Mesendoderm (in vitro differentiated cells): ENCODE measurements around the gene FRMD3.

Experiments
- DNase-seq: peaks from one replicate; pipeline ENCODE4 v3.0.0; 2013
- H2AK5ac ChIP-seq: 2 replicates; pipeline ENCODE4 v1.6.1; 2013; ENCODE audit warnings: low read length, inconsistent platforms
- H2BK120ac ChIP-seq: 2 replicates; pipeline ENCODE4 v1.6.1; 2013; ENCODE audit warnings: low read depth, mild to moderate bottlenecking, low read length, moderate library complexity, mixed read lengths
- H2BK15ac ChIP-seq: replicated peaks from 2 replicates; pipeline ENCODE4 v1.6.1; 2013; ENCODE audit warnings: low read depth, mild to moderate bottlenecking, moderate library complexity
- H2BK5ac ChIP-seq: 2 replicates; pipeline ENCODE4 v1.6.1; 2013; ENCODE audit warnings: low read length, inconsistent platforms
- H3K18ac ChIP-seq: 2 replicates; pipeline ENCODE4 v1.6.1; 2013; ENCODE audit warnings: mild to moderate bottlenecking, low read length, mixed read lengths
- H3K23ac ChIP-seq: one replicate; pipeline ENCODE4 v1.6.1; 2013; ENCODE audit warnings: low read length
- H3K27ac ChIP-seq: 2 replicates; pipeline ENCODE4 v1.5.1; 2013; ENCODE audit warnings: low read depth, mild to moderate bottlenecking, inconsistent platforms, low read length, moderate library complexity
- H3K27me3 ChIP-seq: 2 replicates; pipeline ENCODE4 v1.6.1; 2013; ENCODE audit warnings: low read length, control low read depth, mild to moderate bottlenecking, inconsistent platforms; ENCODE audit not compliant: insufficient read depth, poor library complexity
- H3K36me3 ChIP-seq: 2 replicates; pipeline ENCODE4 v1.6.1; 2013; ENCODE audit warnings: low read length, inconsistent platforms; ENCODE audit not compliant: control insufficient read depth, insufficient read depth
- H3K4ac ChIP-seq: one replicate; pipeline ENCODE4 v1.6.1; 2013; ENCODE audit warnings: low read depth, mild to moderate bottlenecking, low read length, moderate library complexity
- H3K4me1 ChIP-seq: 2 replicates; pipeline ENCODE4 v1.6.1; 2013; ENCODE audit warnings: low read depth, low read length, inconsistent platforms; ENCODE audit not compliant: control insufficient read depth
- H3K4me2 ChIP-seq: 2 replicates; pipeline ENCODE4 v1.6.1; 2013; ENCODE audit warnings: low read length
- H3K4me3 ChIP-seq: 2 replicates; pipeline ENCODE4 v1.5.1; 2013; ENCODE audit warnings: mild to moderate bottlenecking, low read length
- H3K56ac ChIP-seq: one replicate; pipeline ENCODE4 v1.6.1; 2013; ENCODE audit warnings: low read length
- H3K79me1 ChIP-seq: 2 replicates; pipeline ENCODE4 v1.6.1; 2013; ENCODE audit warnings: low read length, inconsistent platforms
- H3K79me2 ChIP-seq: 2 replicates; pipeline ENCODE4 v1.6.1; 2013; ENCODE audit warnings: mild to moderate bottlenecking, low read length; ENCODE audit not compliant: control insufficient read depth, insufficient read depth
- H3K9ac ChIP-seq: 2 replicates; pipeline ENCODE4 v1.6.1; 2013; ENCODE audit warnings: low read length, inconsistent platforms
- H4K5ac ChIP-seq: one replicate; pipeline ENCODE4 v1.6.1; 2013; ENCODE audit warnings: low read length
- H4K8ac ChIP-seq: one replicate; pipeline ENCODE4 v1.6.1; 2013; ENCODE audit warnings: low read depth, mild to moderate bottlenecking, control low read depth, low read length, moderate library complexity
- WGBS: extraction: QIAGEN DNeasy Blood & Tissue Kit; methylation state at CpG from one replicate; pipeline ENCODE4 v1.1.7; 2013; ENCODE audit warnings: low lambda C conversion rate, missing lambda C conversion rate; ENCODE audit not compliant: insufficient coverage; ENCODE audit errors: extremely low coverage; 5-methylcytosine and 5-hydroxymethylcytosine counted together

FRMD3 gene

GRCh38 chr9:83429229-83429628 lies 109.0 kb downstream of the FRMD3 start:
- no CpG with 5 or more reads among the region's 3 CpGs for WGBS
- H3K79me2 ChIP-seq = no peaks in the 10 kb centered on the region
- H3K79me1 ChIP-seq = no peaks in the 10 kb centered on the region
- no peak overlapping the region for H2BK5ac ChIP-seq
- no peaks in the 10 kb centered on the region for H3K36me3 ChIP-seq
- H3K23ac ChIP-seq = no peak overlapping the region
- H3K18ac ChIP-seq = no peak overlapping the region
- H3K4me1 ChIP-seq = no peaks in the 10 kb centered on the region
- no peak overlapping the region for H4K8ac ChIP-seq
- no peak overlapping the region for H2BK15ac ChIP-seq
- no peak overlapping the region for H3K9ac ChIP-seq
- no peak overlapping the region for H3K4me3 ChIP-seq
- no peak overlapping the region for H2AK5ac ChIP-seq
- H3K27ac ChIP-seq = no peak overlapping the region
- no peak for DNase-seq
- no peak overlapping the region for H3K4ac ChIP-seq
- H3K27me3 ChIP-seq = no peaks in the 10 kb centered on the region
- no peak overlapping the region for H3K56ac ChIP-seq
- no peak overlapping the region for H3K4me2 ChIP-seq
- no peak overlapping the region for H4K5ac ChIP-seq
- H2BK120ac ChIP-seq = no peak overlapping the region

GRCh38 chr9:83425240-83425639 lies 113.0 kb downstream of the FRMD3 start:
- Histone ChIP-seq H3K36me3 (no peaks in the 10 kb centered on the region), H4K8ac (no peak overlapping the region), H3K4me3 (no peak overlapping the region), H4K5ac (no peak overlapping the region), H2AK5ac (no peak overlapping the region), H3K4me1 (no peaks in the 10 kb centered on the region), H3K9ac (no peak overlapping the region), H2BK120ac (no peak overlapping the region), H3K56ac (no peak overlapping the region), H3K4me2 (no peak overlapping the region), H3K18ac (no peak overlapping the region), H3K23ac (no peak overlapping the region), H2BK5ac (no peak overlapping the region), H3K79me1 (no peaks in the 10 kb centered on the region), H3K27ac (no peak overlapping the region), H3K79me2 (no peaks in the 10 kb centered on the region), H2BK15ac (no peak overlapping the region), H3K4ac (no peak overlapping the region), H3K27me3 (no peaks in the 10 kb centered on the region)
- DNase-seq = no peak
- WGBS = no CpG with 5 or more reads among the region's 4 CpGs

GRCh38 chr9:83424831-83425230 lies 113.4 kb downstream of the FRMD3 start:
- Histone ChIP-seq H3K4me2 (no peak overlapping the region), H3K9ac (no peak overlapping the region), H3K18ac (no peak overlapping the region), H2BK120ac (no peak overlapping the region), H3K79me1 (no peaks in the 10 kb centered on the region), H2BK5ac (no peak overlapping the region), H3K79me2 (no peaks in the 10 kb centered on the region), H3K4me3 (no peak overlapping the region), H4K5ac (no peak overlapping the region), H2AK5ac (no peak overlapping the region), H3K27ac (no peak overlapping the region), H3K27me3 (no peaks in the 10 kb centered on the region), H4K8ac (no peak overlapping the region), H3K36me3 (no peaks in the 10 kb centered on the region), H2BK15ac (no peak overlapping the region), H3K4me1 (no peaks in the 10 kb centered on the region), H3K23ac (no peak overlapping the region), H3K4ac (no peak overlapping the region), H3K56ac (no peak overlapping the region)
- no peak for DNase-seq
- whole genome bisulfite sequencing = no CpG with 5 or more reads among the region's 2 CpGs

GRCh38 chr9:83423815-83424707 lies 114.1 kb downstream of the FRMD3 start:
- no peak overlapping the region for H4K5ac ChIP-seq
- H3K23ac ChIP-seq = no peak overlapping the region
- no peak overlapping the region for H3K56ac ChIP-seq
- no peak overlapping the region for H3K9ac ChIP-seq
- H3K36me3 ChIP-seq = no peaks in the 10 kb centered on the region
- no peak overlapping the region for H3K4ac ChIP-seq
- no peak overlapping the region for H2AK5ac ChIP-seq
- H4K8ac ChIP-seq = no peak overlapping the region
- H3K4me2 ChIP-seq = no peak overlapping the region
- no peak overlapping the region for H3K18ac ChIP-seq
- no peaks in the 10 kb centered on the region for H3K4me1 ChIP-seq
- H3K4me3 ChIP-seq = no peak overlapping the region
- H3K79me2 ChIP-seq = no peaks in the 10 kb centered on the region
- no peak for DNase-seq
- WGBS = no CpG with 5 or more reads among the region's 14 CpGs
- no peak overlapping the region for H2BK120ac ChIP-seq
- no peaks in the 10 kb centered on the region for H3K79me1 ChIP-seq
- no peak overlapping the region for H2BK5ac ChIP-seq
- H3K27me3 ChIP-seq = no peaks in the 10 kb centered on the region
- no peak overlapping the region for H2BK15ac ChIP-seq
- H3K27ac ChIP-seq = no peak overlapping the region

- Histone ChIP-seq H3K56ac (no peak overlapping the region), H3K27me3 (no peaks in the 10 kb centered on the region), H3K23ac (no peak overlapping the region), H2BK15ac (no peak overlapping the region), H4K8ac (no peak overlapping the region), H2BK120ac (no peak overlapping the region), H4K5ac (no peak overlapping the region), H3K27ac (no peak overlapping the region), H3K9ac (no peak overlapping the region), H3K4me3 (no peak overlapping the region), H3K4me2 (no peak overlapping the region), H2BK5ac (no peak overlapping the region), H3K4me1 (no peaks in the 10 kb centered on the region), H3K18ac (no peak overlapping the region), H3K79me2 (no peaks in the 10 kb centered on the region), H3K36me3 (no peaks in the 10 kb centered on the region), H3K4ac (no peak overlapping the region), H2AK5ac (no peak overlapping the region), H3K79me1 (no peaks in the 10 kb centered on the region)
- DNase-seq = no peak
- WGBS = no CpG with 5 or more reads among the region's 3 CpGs
These were observed 115.7 kb downstream of the FRMD3 start for GRCh38 chr9:83422527-83422926.

- Histone ChIP-seq H2BK15ac (no peak overlapping the region), H3K36me3 (no peaks in the 10 kb centered on the region), H4K5ac (no peak overlapping the region), H2BK5ac (no peak overlapping the region), H4K8ac (no peak overlapping the region), H3K27me3 (no peaks in the 10 kb centered on the region), H2BK120ac (no peak overlapping the region), H3K56ac (no peak overlapping the region), H3K4me1 (no peaks in the 10 kb centered on the region), H2AK5ac (no peak overlapping the region), H3K79me1 (no peaks in the 10 kb centered on the region), H3K4ac (no peak overlapping the region), H3K18ac (no peak overlapping the region), H3K9ac (no peak overlapping the region), H3K4me2 (no peak overlapping the region), H3K27ac (no peak overlapping the region), H3K79me2 (no peaks in the 10 kb centered on the region), H3K4me3 (no peak overlapping the region), H3K23ac (no peak overlapping the region)
- no CpG with 5 or more reads among the region's 3 CpGs for WGBS
- DNase-seq = no peak
These were observed 117.7 kb downstream of the FRMD3 start for GRCh38 chr9:83420486-83420885.
